Measurements from ENCODE around the gene RAD51B.

RAD51B gene

DNA sequence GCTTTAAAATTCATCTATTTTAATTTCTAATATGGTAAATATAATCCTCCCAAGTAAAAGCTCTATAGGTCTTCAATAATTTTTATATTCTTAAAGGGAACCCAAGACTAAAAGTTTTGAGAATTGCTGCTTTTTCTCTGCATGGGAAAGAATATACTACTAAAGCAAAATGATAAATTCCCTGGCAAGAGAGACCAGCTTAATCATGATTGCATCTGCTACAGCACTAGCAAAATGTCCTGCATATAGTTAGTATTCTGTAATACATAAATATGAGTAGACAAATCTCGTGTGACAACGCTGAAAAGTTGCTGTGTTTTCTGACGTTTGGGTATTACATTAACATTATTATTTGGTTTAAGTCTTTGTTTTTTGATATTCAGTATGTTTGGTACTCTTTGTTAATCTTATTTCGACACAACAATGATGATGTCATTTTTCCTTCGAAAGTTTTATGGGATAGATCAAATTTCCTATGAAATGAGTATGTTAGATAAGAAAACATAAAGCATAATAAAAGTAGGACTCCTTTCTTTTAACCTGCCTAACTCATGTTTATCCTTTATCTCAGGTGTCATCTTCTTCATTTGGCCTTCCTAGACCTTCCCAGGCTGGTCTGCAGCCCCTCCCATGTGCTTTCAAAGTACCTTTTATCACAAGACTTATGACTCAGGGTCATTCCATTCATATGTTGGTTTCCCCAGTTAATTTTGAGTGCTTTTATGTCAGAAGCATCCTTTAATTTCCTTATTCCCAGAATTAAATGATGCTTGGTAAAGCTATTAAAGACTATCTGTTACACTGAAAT lies 321.9 kb downstream of the RAD51B start (continued):
- TF ChIP-seq, protein P1, sequence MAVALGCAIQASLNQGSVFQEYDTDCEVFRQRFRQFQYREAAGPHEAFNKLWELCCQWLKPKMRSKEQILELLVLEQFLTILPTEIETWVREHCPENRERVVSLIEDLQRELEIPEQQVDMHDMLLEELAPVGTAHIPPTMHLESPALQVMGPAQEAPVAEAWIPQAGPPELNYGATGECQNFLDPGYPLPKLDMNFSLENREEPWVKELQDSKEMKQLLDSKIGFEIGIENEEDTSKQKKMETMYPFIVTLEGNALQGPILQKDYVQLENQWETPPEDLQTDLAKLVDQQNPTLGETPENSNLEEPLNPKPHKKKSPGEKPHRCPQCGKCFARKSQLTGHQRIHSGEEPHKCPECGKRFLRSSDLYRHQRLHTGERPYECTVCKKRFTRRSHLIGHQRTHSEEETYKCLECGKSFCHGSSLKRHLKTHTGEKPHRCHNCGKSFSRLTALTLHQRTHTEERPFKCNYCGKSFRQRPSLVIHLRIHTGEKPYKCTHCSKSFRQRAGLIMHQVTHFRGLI (tag by site-specific recombination; IDR thresholded peaks at IDR 0.05), result no peak
- TF ChIP-seq ZBTB17 (tag by site-specific recombination; IDR thresholded peaks at IDR 0.05) (peak; percentile 79), KLF16 (tag by site-specific recombination; IDR thresholded peaks at IDR 0.05) (peak; percentile 33; the same call in 1 of the 2 replicates), ZNF2 (tag by site-specific recombination; IDR thresholded peaks at IDR 0.05) (no peak; the same call in 1 of the 2 replicates), ZSCAN23 (tag by site-specific recombination; IDR thresholded peaks at IDR 0.05) (peak; percentile 68; the same call in 1 of the 2 replicates), ZNF311 (tag by site-specific recombination; IDR thresholded peaks at IDR 0.05; ENCODE audit: borderline replicate concordance) (no peak), TSHZ1 (tag by site-specific recombination; IDR thresholded peaks at IDR 0.05; ENCODE audit: borderline replicate concordance) (peak; percentile 79), MZF1 (tag by site-specific recombination; IDR thresholded peaks at IDR 0.05; ENCODE audit: borderline replicate concordance) (no peak), ZNF133 (tag by site-specific recombination; IDR thresholded peaks at IDR 0.05) (no peak), ZSCAN5A (tag by site-specific recombination; IDR thresholded peaks at IDR 0.05) (no peak), ZNF274 (IDR thresholded peaks at IDR 0.05; ENCODE audit: low read length) (no peak), ZNF274 (tag by site-specific recombination; IDR thresholded peaks at IDR 0.05; ENCODE audit: borderline replicate concordance) (no peak), ZNF654 (tag by site-specific recombination; IDR thresholded peaks at IDR 0.05; ENCODE audit: low read depth) (no peak), MYNN (tag by site-specific recombination; IDR thresholded peaks at IDR 0.05; ENCODE audit: borderline replicate concordance) (peak; percentile 70), SALL2 (tag by site-specific recombination; IDR thresholded peaks at IDR 0.05; ENCODE audit: borderline replicate concordance) (no peak), CTCF (tag by site-specific recombination; IDR thresholded peaks at IDR 0.05) (no peak), ZNF23 (tag by site-specific recombination; IDR thresholded peaks at IDR 0.05; ENCODE audit: borderline replicate concordance) (no peak), ZNF776 (tag by site-specific recombination; IDR thresholded peaks at IDR 0.05; ENCODE audit: borderline replicate concordance) (no peak), KLF8 (tag by site-specific recombination; IDR thresholded peaks at IDR 0.05) (peak; percentile 92), RBAK (tag by site-specific recombination; IDR thresholded peaks at IDR 0.05) (no peak), ZNF175 (tag by site-specific recombination; IDR thresholded peaks at IDR 0.05) (no peak), ZNF629 (tag by site-specific recombination; IDR thresholded peaks at IDR 0.05) (peak; percentile 95), ZNF555 (tag by site-specific recombination; conservative IDR thresholded peaks at IDR 0.05) (no peak), REPIN1 (tag by site-specific recombination; IDR thresholded peaks at IDR 0.05; ENCODE audit: low read depth) (no peak), ZNF596 (tag by site-specific recombination; IDR thresholded peaks at IDR 0.05) (no peak), ZNF37A (tag by site-specific recombination; IDR thresholded peaks at IDR 0.05) (no peak), ZNF239 (tag by site-specific recombination; IDR thresholded peaks at IDR 0.05) (no peak)
- TF ChIP-seq, protein P2, sequence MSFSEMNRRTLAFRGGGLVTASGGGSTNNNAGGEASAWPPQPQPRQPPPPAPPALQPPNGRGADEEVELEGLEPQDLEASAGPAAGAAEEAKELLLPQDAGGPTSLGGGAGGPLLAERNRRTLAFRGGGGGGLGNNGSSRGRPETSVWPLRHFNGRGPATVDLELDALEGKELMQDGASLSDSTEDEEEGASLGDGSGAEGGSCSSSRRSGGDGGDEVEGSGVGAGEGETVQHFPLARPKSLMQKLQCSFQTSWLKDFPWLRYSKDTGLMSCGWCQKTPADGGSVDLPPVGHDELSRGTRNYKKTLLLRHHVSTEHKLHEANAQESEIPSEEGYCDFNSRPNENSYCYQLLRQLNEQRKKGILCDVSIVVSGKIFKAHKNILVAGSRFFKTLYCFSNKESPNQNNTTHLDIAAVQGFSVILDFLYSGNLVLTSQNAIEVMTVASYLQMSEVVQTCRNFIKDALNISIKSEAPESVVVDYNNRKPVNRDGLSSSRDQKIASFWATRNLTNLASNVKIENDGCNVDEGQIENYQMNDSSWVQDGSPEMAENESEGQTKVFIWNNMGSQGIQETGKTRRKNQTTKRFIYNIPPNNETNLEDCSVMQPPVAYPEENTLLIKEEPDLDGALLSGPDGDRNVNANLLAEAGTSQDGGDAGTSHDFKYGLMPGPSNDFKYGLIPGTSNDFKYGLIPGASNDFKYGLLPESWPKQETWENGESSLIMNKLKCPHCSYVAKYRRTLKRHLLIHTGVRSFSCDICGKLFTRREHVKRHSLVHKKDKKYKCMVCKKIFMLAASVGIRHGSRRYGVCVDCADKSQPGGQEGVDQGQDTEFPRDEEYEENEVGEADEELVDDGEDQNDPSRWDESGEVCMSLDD (tag by site-specific recombination; IDR thresholded peaks at IDR 0.05), result no peak

Measured in HEK293 (cell line).